ENCODE measurements around the gene PIGM. TPM values are rescaled to one million over a fixed set of nuclear protein-coding genes. Genes with fewer than 3 reads are reported as not detected.

Gene PIGM
- total RNA-seq, 4 donors from 2014 or later, result 2.7 to 3.8 (median 2.9) TPM

DNA sequence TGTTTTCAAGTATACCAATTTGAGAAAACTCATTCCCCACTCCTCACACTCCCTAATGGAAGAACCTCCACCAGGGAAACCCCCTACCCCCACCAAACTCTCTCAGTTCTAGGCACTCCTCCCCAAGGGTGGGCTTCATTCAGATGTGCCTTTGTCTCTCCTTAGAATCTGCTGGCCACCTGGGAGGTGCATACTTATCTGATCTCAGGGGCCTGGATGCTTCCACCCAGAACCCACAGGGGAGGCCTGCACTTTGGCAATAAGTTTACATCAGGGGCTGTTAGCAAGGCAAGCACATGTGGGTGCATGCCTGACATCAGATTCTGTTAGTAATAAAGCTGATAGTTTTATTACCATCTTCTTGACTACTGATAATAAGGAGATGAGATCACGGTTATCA lies 45.3 kb downstream of the PIGM start:
- intact Hi-C loops (cut with DNase I), result no loop called here
- Histone ChIP-seq H3K4me1 (peaks cover 0 to 12% (median 0%) of the 10 kb centered on the region in 3 donors), H3K4me3 (no peak overlapping the region), H3K27me3 (peaks cover 0 to 11% (median 0%) of the 10 kb centered on the region in 4 donors), H3K36me3 (peaks cover 0 to 2% (median 0%) of the 10 kb centered on the region in 3 donors), H3K27ac (no peak overlapping the region), H3K9me3 (no peaks in the 10 kb centered on the region)
- no peak for DNase-seq
- no peak for TF ChIP-seq POLR2A (IDR thresholded peaks at IDR 0.05)
- TF ChIP-seq, protein P1, sequence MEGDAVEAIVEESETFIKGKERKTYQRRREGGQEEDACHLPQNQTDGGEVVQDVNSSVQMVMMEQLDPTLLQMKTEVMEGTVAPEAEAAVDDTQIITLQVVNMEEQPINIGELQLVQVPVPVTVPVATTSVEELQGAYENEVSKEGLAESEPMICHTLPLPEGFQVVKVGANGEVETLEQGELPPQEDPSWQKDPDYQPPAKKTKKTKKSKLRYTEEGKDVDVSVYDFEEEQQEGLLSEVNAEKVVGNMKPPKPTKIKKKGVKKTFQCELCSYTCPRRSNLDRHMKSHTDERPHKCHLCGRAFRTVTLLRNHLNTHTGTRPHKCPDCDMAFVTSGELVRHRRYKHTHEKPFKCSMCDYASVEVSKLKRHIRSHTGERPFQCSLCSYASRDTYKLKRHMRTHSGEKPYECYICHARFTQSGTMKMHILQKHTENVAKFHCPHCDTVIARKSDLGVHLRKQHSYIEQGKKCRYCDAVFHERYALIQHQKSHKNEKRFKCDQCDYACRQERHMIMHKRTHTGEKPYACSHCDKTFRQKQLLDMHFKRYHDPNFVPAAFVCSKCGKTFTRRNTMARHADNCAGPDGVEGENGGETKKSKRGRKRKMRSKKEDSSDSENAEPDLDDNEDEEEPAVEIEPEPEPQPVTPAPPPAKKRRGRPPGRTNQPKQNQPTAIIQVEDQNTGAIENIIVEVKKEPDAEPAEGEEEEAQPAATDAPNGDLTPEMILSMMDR (IDR thresholded peaks at IDR 0.05), result no peak
- WGBS, 2 donors, result 80 to 83% methylated on average over 1 of the region's 1 CpG

DNA sequence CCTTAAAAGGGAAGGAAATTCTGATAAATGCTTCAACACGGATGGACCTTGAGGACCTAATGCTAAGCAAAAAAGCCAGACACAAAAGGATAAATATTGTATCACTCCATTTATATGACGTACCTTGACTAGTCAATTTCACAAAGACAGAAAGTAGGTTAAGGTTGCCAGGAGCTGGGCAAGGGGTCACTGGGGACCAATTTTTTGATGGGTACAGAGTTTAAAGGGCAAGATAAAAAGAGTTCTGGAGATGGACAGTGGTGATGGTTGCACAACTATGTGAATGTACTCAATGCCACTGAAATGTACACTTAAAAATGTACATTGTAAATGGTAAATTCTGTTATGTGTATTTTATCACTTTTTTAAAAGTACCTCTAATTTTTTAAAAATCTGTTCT lies 45.7 kb downstream of the PIGM start:
- TF ChIP-seq POLR2A (IDR thresholded peaks at IDR 0.05), result no peak
- TF ChIP-seq, protein P1 (IDR thresholded peaks at IDR 0.05), result no peak
- WGBS, 2 donors, result 77 to 80% methylated on average over 2 of the region's 2 CpGs
- Histone ChIP-seq H3K9me3 (no peaks in the 10 kb centered on the region), H3K36me3 (peaks cover 0 to 7% (median 0%) of the 10 kb centered on the region in 3 donors), H3K27me3 (peaks cover 0 to 11% (median 0%) of the 10 kb centered on the region in 4 donors), H3K4me3 (no peak overlapping the region), H3K4me1 (peaks cover 0 to 8% (median 0%) of the 10 kb centered on the region in 3 donors), H3K27ac (no peak overlapping the region)
- DNase-seq, result no peak
- intact Hi-C loops (cut with DNase I), result no loop called here

DNA sequence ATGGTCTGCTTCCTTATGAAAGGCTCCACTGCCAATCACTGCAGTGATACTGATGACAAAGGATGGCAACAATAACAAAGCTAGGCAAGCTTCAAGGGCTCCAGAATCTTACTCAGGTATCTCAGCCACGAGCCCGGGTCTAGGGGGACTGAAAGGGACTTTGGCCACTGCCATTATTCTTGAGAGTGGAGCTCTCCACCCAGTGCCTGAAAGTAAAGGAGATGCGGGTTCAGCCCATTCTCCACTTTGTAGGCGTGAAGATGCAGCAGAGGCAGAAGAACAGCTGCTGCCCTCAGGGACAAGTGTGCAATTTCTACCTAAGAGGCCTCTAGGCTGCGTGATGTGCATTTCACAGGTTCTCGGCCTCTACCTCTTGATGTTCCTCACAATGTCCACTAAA lies 46.3 kb downstream of the PIGM start:
- H3K27me3 ChIP-seq, result peaks cover 0 to 11% (median 0%) of the 10 kb centered on the region in 4 donors
- DNase-seq, result no peak
- peaks cover 0 to 7% (median 0%) of the 10 kb centered on the region in 3 donors for H3K4me1 ChIP-seq
- intact Hi-C loops (cut with DNase I), result no loop called here
- H3K36me3 ChIP-seq, result peaks cover 0 to 13% (median 0%) of the 10 kb centered on the region in 3 donors
- TF ChIP-seq, protein P1 (IDR thresholded peaks at IDR 0.05), result no peak
- TF ChIP-seq POLR2A (IDR thresholded peaks at IDR 0.05), result no peak
- H3K4me3 ChIP-seq, result no peak overlapping the region
- no peak overlapping the region for H3K27ac ChIP-seq
- no peaks in the 10 kb centered on the region for H3K9me3 ChIP-seq
- WGBS, 2 donors, result 89 to 94% methylated on average over 5 to 6 of the region's 6 CpGs

DNA sequence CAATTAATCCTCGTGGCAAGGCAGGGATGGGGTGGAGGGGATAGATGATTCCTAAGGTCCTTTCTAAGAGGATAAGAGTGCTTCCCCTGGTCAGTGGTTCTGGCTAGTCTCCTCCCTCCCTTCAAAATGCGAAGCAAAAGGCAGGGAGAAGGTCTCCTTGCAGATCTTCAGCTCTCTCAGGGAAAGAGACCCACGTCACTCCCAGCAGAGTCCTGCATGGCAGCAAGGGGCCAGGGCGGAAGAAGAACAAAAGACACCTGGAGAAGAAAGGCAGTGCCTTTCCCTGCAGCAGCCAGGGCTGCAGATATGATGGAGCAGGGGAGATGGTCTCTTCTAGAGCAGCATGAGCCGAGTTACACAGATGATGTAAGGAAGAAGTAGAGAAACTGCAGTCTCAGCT lies 48.1 kb downstream of the PIGM start:
- intact Hi-C loops (cut with DNase I), result no loop called here
- H3K9me3 ChIP-seq, result no peaks in the 10 kb centered on the region
- DNase-seq, result no peak
- peaks cover 0 to 16% (median 0%) of the 10 kb centered on the region in 3 donors for H3K36me3 ChIP-seq
- H3K27me3 ChIP-seq, result no peaks in the 10 kb centered on the region
- no peak overlapping the region for H3K4me3 ChIP-seq
- H3K4me1 ChIP-seq, result no peaks in the 10 kb centered on the region
- no peak overlapping the region for H3K27ac ChIP-seq
- WGBS, 2 donors, result 82 to 86% methylated on average over 3 to 5 of the region's 5 CpGs
- TF ChIP-seq, protein P1 (IDR thresholded peaks at IDR 0.05), result no peak
- TF ChIP-seq POLR2A (IDR thresholded peaks at IDR 0.05), result no peak

DNA sequence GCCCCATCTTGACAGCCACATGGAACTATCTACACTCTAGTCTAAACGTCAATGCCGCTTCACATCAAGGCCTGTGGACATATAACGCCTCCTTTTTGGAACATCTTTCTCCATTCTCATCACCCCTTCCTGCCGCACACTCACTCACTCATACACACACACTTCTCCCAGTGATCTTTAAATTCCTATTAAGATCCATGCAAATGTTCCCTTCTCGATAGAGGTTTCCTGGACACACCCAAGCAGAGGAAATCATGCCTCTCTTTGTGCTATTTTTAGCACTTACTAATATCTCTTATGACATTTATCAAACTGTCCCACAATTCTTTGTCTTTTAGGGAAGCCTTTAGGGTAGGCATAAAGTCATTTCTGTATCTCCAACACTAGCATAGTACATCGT lies 49.5 kb downstream of the PIGM start:
- Histone ChIP-seq H3K27me3 (no peaks in the 10 kb centered on the region), H3K4me1 (no peaks in the 10 kb centered on the region), H3K4me3 (no peak overlapping the region), H3K27ac (no peak overlapping the region), H3K9me3 (no peaks in the 10 kb centered on the region), H3K36me3 (peaks cover 0 to 16% (median 0%) of the 10 kb centered on the region in 3 donors)
- DNase-seq, result no peak
- WGBS, 2 donors, result 72 to 77% methylated on average over 5 of the region's 6 CpGs
- TF ChIP-seq, protein P1 (IDR thresholded peaks at IDR 0.05), result no peak
- no peak for TF ChIP-seq POLR2A (IDR thresholded peaks at IDR 0.05)
- intact Hi-C loops (cut with DNase I), result no loop called here
